IMR-90 (cell line): ENCODE measurements around the gene NACC2. TPM values are rescaled to one million over a fixed set of nuclear protein-coding genes. Genes with fewer than 3 reads are reported as not detected.

Experiments used
- ATAC-seq: fragments of 200-7000 bp; cut with Tn5 transposase; 2 replicates; pipeline ENCODE4 v1.9.1; 2020; ENCODE audit warnings: low read depth, mild to moderate bottlenecking, moderate library complexity
- BruUV-seq: library from RNA; stranded (reverse); fragments of 400-500 nt; replicated peaks from 2 replicates; lab custom pipeline; 2021; lab: Mats Ljungman, UMichigan
- CTCF ChIA-PET: fragments of 300-600 bp; formaldehyde crosslinking; extraction: SDS; loops from one replicate; lab custom pipeline; 2021; ENCODE audit warnings: antibody characterized with exemption; lab: Yijun Ruan, JAX
- POLR2A ChIA-PET: fragments of 300-600 bp; sonication (Branson Sonifier 250); formaldehyde crosslinking; loops from one replicate; lab custom pipeline; 2022; ENCODE audit warnings: antibody characterized with exemption; ENCODE audit not compliant: unreplicated experiment; lab: Charles Lee
- DNase-seq: peaks from one replicate; pipeline ENCODE4 v3.0.0; 2013
- H2AFZ ChIP-seq: replicated peaks from 2 replicates; pipeline ENCODE3; 2013; ENCODE audit warnings: low read length, mild to moderate bottlenecking; ENCODE audit not compliant: poor library complexity
- H2AK5ac ChIP-seq: 2 replicates; pipeline ENCODE4 v1.6.1; 2013; ENCODE audit warnings: low read depth, low read length, inconsistent platforms
- H2AK9ac ChIP-seq: replicated peaks from 2 replicates; pipeline ENCODE3; 2013; ENCODE audit warnings: mild to moderate bottlenecking, low read depth, low read length, moderate library complexity; ENCODE audit not compliant: poor library complexity
- H2BK120ac ChIP-seq: 2 replicates; pipeline ENCODE4 v1.6.1; 2013; ENCODE audit warnings: low read depth, low read length, inconsistent platforms
- H2BK15ac ChIP-seq: 3 replicates; pipeline ENCODE4 v1.6.1; 2013; ENCODE audit warnings: low read depth, low read length, inconsistent platforms
- H2BK20ac ChIP-seq: 2 replicates; pipeline ENCODE4 v1.6.1; 2013; ENCODE audit warnings: low read depth, mild to moderate bottlenecking, inconsistent platforms, low read length, moderate library complexity
- H2BK5ac ChIP-seq: 2 replicates; pipeline ENCODE4 v1.6.1; 2013; ENCODE audit warnings: mild to moderate bottlenecking, low read depth, low read length, inconsistent platforms; ENCODE audit not compliant: poor library complexity, severe bottlenecking
- H3K14ac ChIP-seq: replicated peaks from 2 replicates; pipeline ENCODE4 v1.6.1; 2013; ENCODE audit warnings: low read depth, low read length, inconsistent platforms
- H3K18ac ChIP-seq: 2 replicates; pipeline ENCODE4 v1.6.1; 2013; ENCODE audit warnings: low read depth, low read length, control low read depth
- H3K23ac ChIP-seq: 2 replicates; pipeline ENCODE4 v1.6.1; 2013; ENCODE audit warnings: low read depth, low read length, inconsistent platforms
- H3K27ac ChIP-seq: 2 replicates; pipeline ENCODE4 v1.5.1; 2013; ENCODE audit warnings: mild to moderate bottlenecking, control low read depth, low read length; ENCODE audit not compliant: insufficient read depth
- H3K27me3 ChIP-seq: 2 replicates; pipeline ENCODE4 v1.6.1; 2013; ENCODE audit warnings: low read length; ENCODE audit not compliant: control insufficient read depth, insufficient read depth
- H3K36me3 ChIP-seq: 2 replicates; pipeline ENCODE4 v1.6.1; 2013; ENCODE audit warnings: low read length, mixed read lengths; ENCODE audit not compliant: control insufficient read depth, insufficient read depth
- H3K4ac ChIP-seq: 2 replicates; pipeline ENCODE4 v1.6.1; 2013; ENCODE audit warnings: low read depth, low read length, inconsistent platforms
- H3K4me1 ChIP-seq: 2 replicates; pipeline ENCODE4 v1.6.1; 2013; ENCODE audit warnings: low read length, mixed read lengths; ENCODE audit not compliant: control insufficient read depth, insufficient read depth
- H3K4me2 ChIP-seq: 2 replicates; pipeline ENCODE4 v1.6.1; 2013; ENCODE audit warnings: low read depth, mild to moderate bottlenecking, control low read depth, low read length, moderate library complexity
- H3K4me3 ChIP-seq: 2 replicates; pipeline ENCODE4 v1.5.1; 2013; ENCODE audit warnings: low read depth, mild to moderate bottlenecking, control low read depth, low read length, moderate library complexity; ENCODE audit not compliant: insufficient read depth
- H3K56ac ChIP-seq: 2 replicates; pipeline ENCODE4 v1.6.1; 2013; ENCODE audit warnings: low read length, inconsistent platforms; ENCODE audit not compliant: insufficient read depth; ENCODE audit errors: extremely low read depth
- H3K79me1 ChIP-seq, 2 experiments: 2 replicates each; pipeline ENCODE4 v1.6.1; 2013; ENCODE audit warnings: low read length in 2 of 2, inconsistent platforms in 1 of 2, low read depth in 1 of 2
- H3K9ac ChIP-seq: 2 replicates; pipeline ENCODE4 v1.6.1; 2013; ENCODE audit warnings: low read depth, low read length, control low read depth
- H3K9me1 ChIP-seq: 2 replicates; pipeline ENCODE4 v1.6.1; 2013; ENCODE audit warnings: low read length, inconsistent platforms; ENCODE audit not compliant: insufficient read depth
- H3K9me3 ChIP-seq: 2 replicates; pipeline ENCODE4 v1.6.1; 2013; ENCODE audit warnings: low read length; ENCODE audit not compliant: control insufficient read depth, insufficient read depth
- H4K20me1 ChIP-seq: 2 replicates; pipeline ENCODE4 v1.6.1; 2013; ENCODE audit warnings: low read length, inconsistent platforms; ENCODE audit not compliant: insufficient read depth
- H4K5ac ChIP-seq: 2 replicates; pipeline ENCODE4 v1.6.1; 2013; ENCODE audit warnings: mild to moderate bottlenecking, low read depth, low read length, control low read depth
- H4K8ac ChIP-seq, 2 experiments: 2 replicates each; pipeline ENCODE4 v1.6.1; 2013; ENCODE audit warnings: low read depth in 2 of 2, low read length in 2 of 2, control low read depth in 1 of 2, inconsistent platforms in 1 of 2
- H4K91ac ChIP-seq: 2 replicates; pipeline ENCODE4 v1.6.1; 2013; ENCODE audit warnings: low read depth, low read length, inconsistent platforms; ENCODE audit not compliant: insufficient read depth
- BHLHE40 ChIP-seq: fragments of 150-350 bp; IDR thresholded peaks from 2 replicates; pipeline ENCODE4 v1.6.1; 2016; ENCODE audit warnings: mild to moderate bottlenecking, low read depth, low read length
- CEBPB ChIP-seq: IDR thresholded peaks from 2 replicates; pipeline ENCODE4 v1.6.1; 2012; ENCODE audit warnings: low read depth, low read length, improper control_type of control experiment
- CHD1 ChIP-seq: IDR thresholded peaks from 2 replicates; pipeline ENCODE4 v1.6.1; 2012; ENCODE audit warnings: low read depth, low read length, improper control_type of control experiment
- FOS ChIP-seq: fragments of 150-350 bp; IDR thresholded peaks from 2 replicates; pipeline ENCODE4 v1.6.1; 2016; ENCODE audit warnings: low read depth, low read length
- MAFK ChIP-seq: IDR thresholded peaks from 2 replicates; pipeline ENCODE4 v1.6.1; 2012; ENCODE audit warnings: low read depth, low read length, improper control_type of control experiment
- MAZ ChIP-seq: IDR thresholded peaks from 2 replicates; pipeline ENCODE4 v1.6.1; 2012; ENCODE audit warnings: low read depth, mild to moderate bottlenecking, low read length, improper control_type of control experiment, moderate library complexity, borderline replicate concordance
- MXI1 ChIP-seq: IDR thresholded peaks from 2 replicates; pipeline ENCODE4 v1.6.1; 2012; ENCODE audit warnings: low read depth, mild to moderate bottlenecking, low read length, moderate library complexity, borderline replicate concordance
- NFE2L2 ChIP-seq: fragments of 150-350 bp; IDR thresholded peaks from 2 replicates; pipeline ENCODE4 v1.6.1; 2016; ENCODE audit warnings: low read depth, mild to moderate bottlenecking, low read length
- POLR2A ChIP-seq: IDR thresholded peaks from 2 replicates; pipeline ENCODE4 v1.6.1; 2012; ENCODE audit warnings: mild to moderate bottlenecking, low read depth, low read length
- RAD21 ChIP-seq: IDR thresholded peaks from 2 replicates; pipeline ENCODE4 v1.6.1; 2012; ENCODE audit warnings: low read length, improper control_type of control experiment
- RCOR1 ChIP-seq: IDR thresholded peaks from 2 replicates; pipeline ENCODE4 v1.6.1; 2012; ENCODE audit warnings: mild to moderate bottlenecking, low read length, improper control_type of control experiment; ENCODE audit not compliant: insufficient replicate concordance
- RFX5 ChIP-seq: IDR thresholded peaks from 2 replicates; pipeline ENCODE4 v1.8.0; 2012; ENCODE audit warnings: low read depth, mild to moderate bottlenecking, low read length, moderate library complexity
- SMC3 ChIP-seq: fragments of 150-350 bp; IDR thresholded peaks from 2 replicates; pipeline ENCODE4 v1.6.1; 2016; ENCODE audit warnings: low read depth, mild to moderate bottlenecking, antibody characterized with exemption, low read length, moderate library complexity
- WGBS, 2 experiments: methylation state at CpG; one replicate each; pipeline versions ENCODE4 v1.1.5 to v1.1.7; 2013; ENCODE audit warnings: missing lambda C conversion rate in 2 of 2; ENCODE audit not compliant: insufficient read length in 1 of 2; ENCODE audit errors: extremely low coverage in 2 of 2; 5-methylcytosine and 5-hydroxymethylcytosine counted together
- dilution Hi-C: fragments of 300-500 bp; cut with HindIII; formaldehyde crosslinking; loops from one replicate; pipeline ENCODE4 v1.14.3; 2018; ENCODE audit warnings: low sequenced_read_pairs; ENCODE audit not compliant: unreplicated experiment
- in situ Hi-C: fragments of 300-500 bp; cut with MboI; formaldehyde crosslinking; loops from 3 replicates; pipeline ENCODE4 v1.14.3; 2019; ENCODE audit warnings: low sequenced_read_pairs, inconsistent platforms, mixed read lengths
- intact Hi-C: fragments of 100-400 bp; cut with micrococcal nuclease; formaldehyde crosslinking; loops from 2 replicates; pipeline ENCODE4 v1.10.0; 2022
- polyA plus RNA-seq, 3 experiments: library from polyadenylated mRNA; depleted of rRNA; stranded (reverse); fragments of >200 nt; gene quantifications; 2 replicates each; pipeline ENCODE4 v1.2.3, GENCODE V29; 2012; ENCODE audit warnings: low replicate concordance in 1 of 3
- total RNA-seq: library from RNA; depleted of rRNA; stranded (reverse); fragments of >200 nt; gene quantifications from 2 replicates; pipeline ENCODE4 v1.2.3, GENCODE V29; 2012
- TF ChIP-seq, protein P1 (sequence below): conservative IDR thresholded peaks from 2 replicates; pipeline ENCODE4 v1.5.1; 2012; ENCODE audit warnings: mild to moderate bottlenecking, low read depth, low read length, improper control_type of control experiment
- TF ChIP-seq, protein P2 (sequence below): fragments of 150-350 bp; IDR thresholded peaks from 2 replicates; pipeline ENCODE4 v1.6.1; 2016; ENCODE audit warnings: low read depth, mild to moderate bottlenecking, low read length, moderate library complexity, borderline replicate concordance
- TF ChIP-seq, protein P3 (sequence below): fragments of 150-350 bp; IDR thresholded peaks from 2 replicates; pipeline ENCODE4 v1.6.1; 2017; ENCODE audit warnings: mild to moderate bottlenecking, antibody characterized with exemption, low read length, low read depth

NACC2 gene
- total and polyA plus RNA-seq, 2 of the 4 experiments (the other 2 are of a cell fraction), result 7.9 to 19.0 TPM

DNA sequence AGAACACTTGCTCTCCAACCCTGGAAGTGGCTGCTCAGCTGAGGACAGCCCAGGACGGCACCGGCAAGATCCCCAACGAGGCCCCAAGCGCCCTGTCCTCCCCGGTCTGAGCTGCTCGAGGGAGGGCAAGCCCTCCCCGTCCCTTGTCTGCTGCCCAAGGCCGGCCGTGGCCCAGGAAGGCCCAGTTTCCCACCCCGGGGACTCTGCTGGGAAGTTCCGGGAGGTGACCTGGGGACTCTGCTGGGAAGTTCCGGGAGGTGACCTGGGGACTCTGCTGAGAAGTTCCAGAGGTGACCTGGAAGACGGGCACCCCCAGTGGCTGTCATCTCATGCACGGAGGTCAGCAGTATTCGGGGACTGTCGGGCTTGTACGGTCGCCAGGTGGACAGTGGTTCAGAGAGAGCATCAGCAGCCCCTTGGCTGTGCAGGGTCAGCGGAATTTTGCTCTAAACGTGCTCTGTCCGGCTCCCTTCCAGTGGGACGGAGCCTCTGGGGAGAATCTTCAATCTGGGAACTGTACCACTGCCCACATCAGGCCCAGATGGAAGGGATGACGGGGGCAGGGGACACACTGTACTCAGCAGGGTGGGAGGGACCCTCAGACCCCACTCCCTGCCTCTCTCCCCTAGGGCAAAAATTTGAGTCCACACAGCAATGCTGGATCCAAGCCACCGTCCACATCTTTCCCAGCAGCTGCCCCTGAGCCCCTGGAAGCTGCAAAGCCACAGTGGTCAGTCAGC lies 7.2 kb downstream of the NACC2 start:
- Histone ChIP-seq H3K36me3 (peaks cover 7% of the 10 kb centered on the region; the same call in 1 of the 2 replicates), H2BK5ac (no peak overlapping the region), H2BK120ac (no peak overlapping the region), H3K4me1 (peaks cover 16% of the 10 kb centered on the region), H2AK9ac (no peak overlapping the region), H2BK20ac (no peak overlapping the region), H3K18ac (no peak overlapping the region), H3K9me1 (peaks cover 4% of the 10 kb centered on the region), H3K4me2 (no peak overlapping the region), H3K4me3 (no peak overlapping the region), H3K9me3 (no peaks in the 10 kb centered on the region), H3K4ac (no peak overlapping the region), H3K27me3 (no peaks in the 10 kb centered on the region), H3K56ac (no peak overlapping the region), H4K8ac (no peak overlapping the region), H3K27ac (no peak overlapping the region), H4K5ac (no peak overlapping the region), H2BK15ac (no peak overlapping the region), H4K20me1 (peaks cover 91% of the 10 kb centered on the region), H2AFZ (no peak overlapping the region), H3K79me1 (peaks cover 3 to 70% of the 10 kb centered on the region in 2 experiments; a peak in 3 of 4 replicates), H3K9ac (no peak overlapping the region), H4K91ac (no peak overlapping the region), H3K23ac (no peak overlapping the region), H2AK5ac (no peak overlapping the region), H3K14ac (no peak overlapping the region)
- intact Hi-C loops (no loop called here), in situ Hi-C loops (no loop called here), dilution Hi-C loops (no loop called here)
- 79% methylated on average over 8 of the region's 24 CpGs; no CpG with 5 or more reads in 1 of the 2 experiments for WGBS, 2 experiments
- ATAC-seq, result no peak
- TF ChIP-seq MAFK (no peak), POLR2A (no peak), CEBPB (no peak), FOS (no peak), RAD21 (no peak), CHD1 (no peak), RCOR1 (no peak), BHLHE40 (no peak), SMC3 (no peak), MAZ (no peak), MXI1 (no peak), RFX5 (no peak), NFE2L2 (no peak)
- TF ChIP-seq, protein P1, sequence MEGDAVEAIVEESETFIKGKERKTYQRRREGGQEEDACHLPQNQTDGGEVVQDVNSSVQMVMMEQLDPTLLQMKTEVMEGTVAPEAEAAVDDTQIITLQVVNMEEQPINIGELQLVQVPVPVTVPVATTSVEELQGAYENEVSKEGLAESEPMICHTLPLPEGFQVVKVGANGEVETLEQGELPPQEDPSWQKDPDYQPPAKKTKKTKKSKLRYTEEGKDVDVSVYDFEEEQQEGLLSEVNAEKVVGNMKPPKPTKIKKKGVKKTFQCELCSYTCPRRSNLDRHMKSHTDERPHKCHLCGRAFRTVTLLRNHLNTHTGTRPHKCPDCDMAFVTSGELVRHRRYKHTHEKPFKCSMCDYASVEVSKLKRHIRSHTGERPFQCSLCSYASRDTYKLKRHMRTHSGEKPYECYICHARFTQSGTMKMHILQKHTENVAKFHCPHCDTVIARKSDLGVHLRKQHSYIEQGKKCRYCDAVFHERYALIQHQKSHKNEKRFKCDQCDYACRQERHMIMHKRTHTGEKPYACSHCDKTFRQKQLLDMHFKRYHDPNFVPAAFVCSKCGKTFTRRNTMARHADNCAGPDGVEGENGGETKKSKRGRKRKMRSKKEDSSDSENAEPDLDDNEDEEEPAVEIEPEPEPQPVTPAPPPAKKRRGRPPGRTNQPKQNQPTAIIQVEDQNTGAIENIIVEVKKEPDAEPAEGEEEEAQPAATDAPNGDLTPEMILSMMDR, result no peak
- TF ChIP-seq, protein P2, sequence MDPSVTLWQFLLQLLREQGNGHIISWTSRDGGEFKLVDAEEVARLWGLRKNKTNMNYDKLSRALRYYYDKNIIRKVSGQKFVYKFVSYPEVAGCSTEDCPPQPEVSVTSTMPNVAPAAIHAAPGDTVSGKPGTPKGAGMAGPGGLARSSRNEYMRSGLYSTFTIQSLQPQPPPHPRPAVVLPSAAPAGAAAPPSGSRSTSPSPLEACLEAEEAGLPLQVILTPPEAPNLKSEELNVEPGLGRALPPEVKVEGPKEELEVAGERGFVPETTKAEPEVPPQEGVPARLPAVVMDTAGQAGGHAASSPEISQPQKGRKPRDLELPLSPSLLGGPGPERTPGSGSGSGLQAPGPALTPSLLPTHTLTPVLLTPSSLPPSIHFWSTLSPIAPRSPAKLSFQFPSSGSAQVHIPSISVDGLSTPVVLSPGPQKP, result no peak
- TF ChIP-seq, protein P3, sequence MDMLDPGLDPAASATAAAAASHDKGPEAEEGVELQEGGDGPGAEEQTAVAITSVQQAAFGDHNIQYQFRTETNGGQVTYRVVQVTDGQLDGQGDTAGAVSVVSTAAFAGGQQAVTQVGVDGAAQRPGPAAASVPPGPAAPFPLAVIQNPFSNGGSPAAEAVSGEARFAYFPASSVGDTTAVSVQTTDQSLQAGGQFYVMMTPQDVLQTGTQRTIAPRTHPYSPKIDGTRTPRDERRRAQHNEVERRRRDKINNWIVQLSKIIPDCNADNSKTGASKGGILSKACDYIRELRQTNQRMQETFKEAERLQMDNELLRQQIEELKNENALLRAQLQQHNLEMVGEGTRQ, result no peak
- ChIA-PET CTCF (no interaction called here), POLR2A (no interaction called here)
- BruUV-seq, result no TSS peak
- no peak for DNase-seq
